Brain microvascular endothelial cell (primary cell): Measurements from ENCODE around the gene SLC13A4.
"Not testable (repeated sequence)": the region's sequence is repeated elsewhere in the genome, so short reads cannot be mapped to it uniquely, and the experiment has no call there.

ENCODE experiments used
- DNase-seq: peaks from one replicate; pipeline ENCODE4 v3.0.0-alpha.2; 2020
- H3K27ac ChIP-seq: fragments of 250-450 bp; sonication (Bioruptor Pico); 2 replicates; pipeline ENCODE4 v1.5.1; 2020; ENCODE audit warnings: mild to moderate bottlenecking, moderate library complexity
- H3K27me3 ChIP-seq: fragments of 250-450 bp; sonication (Bioruptor Pico); replicated peaks from 2 replicates; pipeline ENCODE4 v1.5.1; 2020; ENCODE audit warnings: mild to moderate bottlenecking
- H3K36me3 ChIP-seq: fragments of 250-450 bp; sonication (Bioruptor Pico); replicated peaks from 2 replicates; pipeline ENCODE4 v1.5.1; 2020; ENCODE audit warnings: mild to moderate bottlenecking
- H3K4me3 ChIP-seq: 2 replicates; pipeline ENCODE4 v1.5.1; 2011; ENCODE audit warnings: low read depth, mild to moderate bottlenecking, control low read depth, low read length, moderate library complexity
- CTCF ChIP-seq: IDR thresholded peaks from 2 replicates; pipeline ENCODE4 v1.5.1; 2011; ENCODE audit warnings: low read depth, mild to moderate bottlenecking, moderate library complexity, low read length, control low read depth, inconsistent platforms; ENCODE audit errors: missing control alignments
- in situ Hi-C: cut with HindIII; loops from 2 replicates; pipeline ENCODE4 v1.10.0; 2017; ENCODE audit warnings: low sequenced_read_pairs, low pct_ligation_motif_present

SLC13A4 gene, protein sequence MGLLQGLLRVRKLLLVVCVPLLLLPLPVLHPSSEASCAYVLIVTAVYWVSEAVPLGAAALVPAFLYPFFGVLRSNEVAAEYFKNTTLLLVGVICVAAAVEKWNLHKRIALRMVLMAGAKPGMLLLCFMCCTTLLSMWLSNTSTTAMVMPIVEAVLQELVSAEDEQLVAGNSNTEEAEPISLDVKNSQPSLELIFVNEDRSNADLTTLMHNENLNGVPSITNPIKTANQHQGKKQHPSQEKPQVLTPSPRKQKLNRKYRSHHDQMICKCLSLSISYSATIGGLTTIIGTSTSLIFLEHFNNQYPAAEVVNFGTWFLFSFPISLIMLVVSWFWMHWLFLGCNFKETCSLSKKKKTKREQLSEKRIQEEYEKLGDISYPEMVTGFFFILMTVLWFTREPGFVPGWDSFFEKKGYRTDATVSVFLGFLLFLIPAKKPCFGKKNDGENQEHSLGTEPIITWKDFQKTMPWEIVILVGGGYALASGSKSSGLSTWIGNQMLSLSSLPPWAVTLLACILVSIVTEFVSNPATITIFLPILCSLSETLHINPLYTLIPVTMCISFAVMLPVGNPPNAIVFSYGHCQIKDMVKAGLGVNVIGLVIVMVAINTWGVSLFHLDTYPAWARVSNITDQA

GRCh38 chr7:135728136-135728669, at the start of gene SLC13A4:
SLC13A4 (minus strand) TSS chr7:135728186; CDS start chr7:135727496, 690 bp downstream.
- peak; percentile 53 for DNase-seq
- peak within 1 kb of the TSS; percentile 7 for H3K4me3 ChIP-seq
- no peaks in the 10 kb centered on the region for H3K27me3 ChIP-seq
- no peak within 1 kb of the TSS for H3K27ac ChIP-seq
- no peak for TF ChIP-seq CTCF
- in situ Hi-C loops, result no loop called here
- no peaks in the 10 kb centered on the region for H3K36me3 ChIP-seq

DNA sequence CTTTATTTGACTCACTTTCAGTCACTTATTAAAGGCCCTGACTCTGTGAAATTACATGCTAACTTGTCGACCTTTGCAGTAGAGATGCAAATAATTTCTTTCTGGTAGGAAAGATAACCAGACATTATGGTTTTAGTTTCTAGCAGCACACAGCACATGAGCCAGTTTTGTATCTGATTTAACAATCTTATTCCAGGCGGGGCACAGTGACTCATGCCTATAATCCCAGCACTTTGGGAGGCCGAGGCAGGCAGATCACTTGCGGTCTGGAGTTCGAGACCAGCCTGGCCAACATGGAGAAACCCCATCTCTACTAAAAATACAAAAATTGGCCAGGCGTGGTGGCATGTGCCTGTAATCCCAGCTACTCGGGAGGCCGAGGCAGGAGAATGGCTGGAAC, 47.9 kb upstream of the SLC13A4 start:
- DNase-seq, H3K4me3 ChIP-seq, in situ Hi-C loops, H3K36me3 ChIP-seq, H3K27me3 ChIP-seq, H3K27ac ChIP-seq: not testable (repeated sequence)

DNA sequence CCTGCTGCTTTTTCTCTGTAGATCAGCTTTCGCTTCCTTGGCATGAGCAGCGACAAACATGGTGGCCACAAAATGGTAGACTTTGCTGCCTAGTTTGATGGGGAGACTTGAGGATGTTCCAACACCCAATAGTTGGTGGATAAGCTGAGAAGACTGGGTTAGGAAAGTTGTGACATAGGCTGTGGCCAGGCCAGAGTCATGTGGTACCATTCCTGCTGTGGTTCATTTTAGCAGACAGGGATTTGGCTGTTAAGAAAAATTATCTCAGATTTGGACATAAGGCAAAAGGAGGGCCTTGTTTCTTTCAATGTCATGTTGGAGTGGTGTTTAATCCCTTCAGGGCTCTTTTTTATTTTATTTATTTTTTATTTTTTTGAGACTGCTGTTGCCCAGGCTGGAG, 47.2 kb upstream of the SLC13A4 start:
- Histone ChIP-seq H3K27me3 (no peaks in the 10 kb centered on the region), H3K27ac (no peak overlapping the region), H3K4me3 (no peak overlapping the region), H3K36me3 (no peaks in the 10 kb centered on the region)
- TF ChIP-seq CTCF, result no peak
- no peak for DNase-seq
- in situ Hi-C loops, result no loop called here

- no peak for TF ChIP-seq CTCF
- no peaks in the 10 kb centered on the region for H3K36me3 ChIP-seq
- H3K27me3 ChIP-seq, result no peaks in the 10 kb centered on the region
- in situ Hi-C loops, result no loop called here
- H3K27ac ChIP-seq, result no peak overlapping the region
- DNase-seq, result no peak
- no peak overlapping the region for H3K4me3 ChIP-seq
Observed at GRCh38 chr7:135774284-135774683, 46.3 kb upstream of the SLC13A4 start.

GRCh38 chr7:135773464-135773863, 45.5 kb upstream of the SLC13A4 start:
- Histone ChIP-seq H3K4me3 (no peak overlapping the region), H3K27ac (no peak overlapping the region), H3K36me3 (no peaks in the 10 kb centered on the region), H3K27me3 (no peaks in the 10 kb centered on the region)
- TF ChIP-seq CTCF, result no peak
- in situ Hi-C loops, result no loop called here
- DNase-seq, result no peak

DNA sequence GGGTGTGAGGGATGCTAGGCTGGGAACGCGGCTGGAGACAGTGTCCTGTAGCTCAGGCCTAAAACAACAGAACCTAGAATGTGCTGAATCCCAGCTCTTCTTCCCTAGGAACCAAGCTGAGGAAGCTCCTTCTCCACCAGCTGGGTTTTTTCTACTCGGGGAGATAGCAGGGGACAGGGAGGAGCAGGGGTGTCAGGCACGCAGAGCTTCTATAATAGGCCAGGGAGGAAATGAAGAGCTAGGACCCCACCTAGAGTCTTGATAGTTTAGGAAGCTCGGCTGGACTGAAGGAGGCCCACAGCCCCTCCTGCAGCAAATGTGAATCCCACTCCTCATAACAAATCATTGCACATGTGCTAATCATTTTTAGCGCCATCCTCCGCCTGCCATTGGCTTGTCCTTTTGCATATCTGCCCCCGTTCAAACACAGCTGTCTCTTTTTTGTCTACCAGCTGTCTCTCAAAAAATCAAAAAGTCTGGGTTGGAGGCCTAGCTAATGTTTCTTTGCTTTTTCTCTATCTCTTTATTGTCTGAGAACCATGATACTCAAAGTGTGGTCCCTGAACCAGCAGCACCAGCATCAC, 44.7 kb upstream of the SLC13A4 start:
- Histone ChIP-seq H3K4me3 (no peak overlapping the region), H3K27ac (no peak overlapping the region), H3K36me3 (no peaks in the 10 kb centered on the region), H3K27me3 (no peaks in the 10 kb centered on the region)
- no peak for DNase-seq
- in situ Hi-C loops, result no loop called here
- no peak for TF ChIP-seq CTCF
